Stimulated activated CD4-positive, alpha-beta T cell treated with anti-CD3 and anti-CD28 coated beads, TNF-alpha, amount 100 ng/mL, for 24 hours (primary cell): ENCODE data around the gene PBX4.
"Not testable (repeated sequence)": the region's sequence is repeated elsewhere in the genome, so short reads cannot be mapped to it uniquely, and the experiment has no call there.

Source experiments
- DNase-seq, 3 experiments: peaks; one replicate each; pipeline ENCODE4 v3.0.0-alpha.2; 2020; ENCODE audit warnings: low read depth in 3 of 3

PBX4 gene

GRCh38 chr19:19618219-19619051 is at the start of gene PBX4:
Gene PBX4 (minus strand): TSS chr19:19618687. CDS start chr19:19618629, 58 bp downstream.
- peak; percentile 98 to 99 (median 99) for DNase-seq

- not testable (repeated sequence) for DNase-seq
Observed at GRCh38 chr19:19665420-19665948, 47.0 kb upstream of the PBX4 start.

- peak; percentile 82 to 91 (median 86) for DNase-seq
Observed at GRCh38 chr19:19663256-19664120, 45.0 kb upstream of the PBX4 start, which contains the start of gene ATP13A1. Gene ATP13A1 (minus strand): TSS chr19:19663676. CDS start chr19:19663666, 10 bp downstream.

GRCh38 chr19:19662871-19663255 is 44.4 kb upstream of the PBX4 start:
- no peak for DNase-seq

- no peak for DNase-seq
Observed at GRCh38 chr19:19662344-19662743, 43.9 kb upstream of the PBX4 start.

- peak in 1 of 3 experiments; percentile 29 for DNase-seq
Observed at GRCh38 chr19:19661675-19662251, 43.3 kb upstream of the PBX4 start.

- DNase-seq, result no peak
Observed at GRCh38 chr19:19661141-19661674, 42.7 kb upstream of the PBX4 start.

- no peak for DNase-seq
Observed at GRCh38 chr19:19659646-19660245, 41.3 kb upstream of the PBX4 start.

- DNase-seq, result no peak
Observed at GRCh38 chr19:19657397-19657783, 38.9 kb upstream of the PBX4 start.

- DNase-seq, result no peak
Observed at GRCh38 chr19:19656451-19657396, 38.2 kb upstream of the PBX4 start.

- no peak for DNase-seq
Observed at GRCh38 chr19:19655641-19656343, 37.3 kb upstream of the PBX4 start.

- DNase-seq, result no peak
Observed at GRCh38 chr19:19655051-19655594, 36.6 kb upstream of the PBX4 start.

GRCh38 chr19:19654441-19654840 is 36.0 kb upstream of the PBX4 start:
- no peak for DNase-seq

GRCh38 chr19:19653597-19654147 is 35.2 kb upstream of the PBX4 start:
- no peak for DNase-seq

GRCh38 chr19:19652482-19653295 is 34.2 kb upstream of the PBX4 start:
- no peak for DNase-seq

- DNase-seq, result no peak
Observed at GRCh38 chr19:19651076-19651475, 32.6 kb upstream of the PBX4 start.

GRCh38 chr19:19650331-19650730 is 31.8 kb upstream of the PBX4 start:
- no peak for DNase-seq

GRCh38 chr19:19649580-19649995 is 31.1 kb upstream of the PBX4 start:
- no peak for DNase-seq
